Astrocyte of the cerebellum (primary cell): Measurements from ENCODE around the gene MAN1A1.
"Not testable (repeated sequence)": the region's sequence is repeated elsewhere in the genome, so short reads cannot be mapped to it uniquely, and the experiment has no call there.

Experiments
- DNase-seq: peaks from one replicate; pipeline ENCODE4 v3.0.0-alpha.2; 2011; ENCODE audit warnings: low read depth
- H3K4me3 ChIP-seq: 2 replicates; pipeline ENCODE4 v1.5.1; 2011; ENCODE audit warnings: mild to moderate bottlenecking, low read depth, low read length, moderate library complexity
- CTCF ChIP-seq: IDR thresholded peaks from 2 replicates; pipeline ENCODE4 v1.5.1; 2012; ENCODE audit warnings: low read length, low read depth, moderate library complexity, mild to moderate bottlenecking; ENCODE audit errors: missing control alignments
- in situ Hi-C: cut with HindIII; loops from 2 replicates; pipeline ENCODE4 v1.10.0; 2017; ENCODE audit warnings: low sequenced_read_pairs

The MAN1A1 gene

GRCh38 chr6:119171864-119172588, 177.5 kb downstream of the MAN1A1 start:
- DNase-seq = no peak
- H3K4me3 ChIP-seq = no peak overlapping the region
- no peak for TF ChIP-seq CTCF
- in situ Hi-C loops = no loop called here

- in situ Hi-C loops = no loop called here
- no peak overlapping the region for H3K4me3 ChIP-seq
- no peak for DNase-seq
- TF ChIP-seq CTCF = no peak
Observed at GRCh38 chr6:119171088-119171841, 178.3 kb downstream of the MAN1A1 start.

- H3K4me3 ChIP-seq = no peak overlapping the region
- TF ChIP-seq CTCF = no peak
- in situ Hi-C loops = no loop called here
- no peak for DNase-seq
Observed at GRCh38 chr6:119170447-119171087, 179.0 kb downstream of the MAN1A1 start.

GRCh38 chr6:119170103-119170446, 179.5 kb downstream of the MAN1A1 start:
- H3K4me3 ChIP-seq = no peak overlapping the region
- in situ Hi-C loops = no loop called here
- no peak for DNase-seq
- no peak for TF ChIP-seq CTCF

- in situ Hi-C loops, DNase-seq, H3K4me3 ChIP-seq: not testable (repeated sequence)
Observed at GRCh38 chr6:119169355-119169754, 180.2 kb downstream of the MAN1A1 start.

- no peak for DNase-seq
- in situ Hi-C loops = no loop called here
- no peak overlapping the region for H3K4me3 ChIP-seq
- TF ChIP-seq CTCF = no peak
Observed at GRCh38 chr6:119166024-119166784, 183.4 kb downstream of the MAN1A1 start.
